ENCODE results near the gene SRM.
"Not testable (repeated sequence)": the region's sequence is repeated elsewhere in the genome, so short reads cannot be mapped to it uniquely, and the experiment has no call there.

Gene SRM

DNA sequence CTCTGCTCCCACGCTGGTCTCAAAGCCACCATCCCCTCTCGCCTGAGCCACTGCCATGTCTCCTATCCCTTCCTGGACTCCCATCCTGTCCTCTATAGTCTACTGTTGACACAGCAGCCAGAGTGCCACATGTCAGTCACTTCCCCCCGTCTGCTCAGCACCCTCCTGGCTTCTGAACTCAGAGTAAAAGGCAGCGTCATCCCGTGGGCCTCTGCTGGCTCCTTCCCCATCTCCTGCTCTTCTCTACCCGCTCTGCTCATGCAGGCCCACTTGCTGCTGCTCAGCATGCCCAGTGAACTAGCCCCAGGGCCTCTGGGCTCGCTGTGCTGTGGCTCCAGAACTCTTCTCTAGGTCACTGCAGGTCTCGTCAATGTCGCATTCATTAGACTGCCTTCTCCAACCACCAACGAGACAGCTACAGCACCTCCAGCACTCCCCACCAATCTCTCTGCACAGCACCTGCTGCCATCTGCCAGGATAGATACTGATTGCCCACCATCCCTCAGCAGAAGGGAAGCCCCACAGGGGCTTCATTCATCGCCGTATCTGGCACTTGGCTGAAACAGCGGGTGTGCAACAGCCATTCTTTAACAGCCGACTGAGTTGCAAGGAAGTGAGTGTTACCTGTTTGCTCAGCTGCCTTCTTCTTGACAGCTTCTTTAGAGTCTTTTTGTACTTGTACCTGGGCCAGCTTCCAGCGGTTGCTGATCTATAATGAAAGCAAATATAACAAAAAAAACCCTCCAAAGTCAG lies 11.8 kb upstream of the SRM start:
- TF ChIP-seq, protein P1, sequence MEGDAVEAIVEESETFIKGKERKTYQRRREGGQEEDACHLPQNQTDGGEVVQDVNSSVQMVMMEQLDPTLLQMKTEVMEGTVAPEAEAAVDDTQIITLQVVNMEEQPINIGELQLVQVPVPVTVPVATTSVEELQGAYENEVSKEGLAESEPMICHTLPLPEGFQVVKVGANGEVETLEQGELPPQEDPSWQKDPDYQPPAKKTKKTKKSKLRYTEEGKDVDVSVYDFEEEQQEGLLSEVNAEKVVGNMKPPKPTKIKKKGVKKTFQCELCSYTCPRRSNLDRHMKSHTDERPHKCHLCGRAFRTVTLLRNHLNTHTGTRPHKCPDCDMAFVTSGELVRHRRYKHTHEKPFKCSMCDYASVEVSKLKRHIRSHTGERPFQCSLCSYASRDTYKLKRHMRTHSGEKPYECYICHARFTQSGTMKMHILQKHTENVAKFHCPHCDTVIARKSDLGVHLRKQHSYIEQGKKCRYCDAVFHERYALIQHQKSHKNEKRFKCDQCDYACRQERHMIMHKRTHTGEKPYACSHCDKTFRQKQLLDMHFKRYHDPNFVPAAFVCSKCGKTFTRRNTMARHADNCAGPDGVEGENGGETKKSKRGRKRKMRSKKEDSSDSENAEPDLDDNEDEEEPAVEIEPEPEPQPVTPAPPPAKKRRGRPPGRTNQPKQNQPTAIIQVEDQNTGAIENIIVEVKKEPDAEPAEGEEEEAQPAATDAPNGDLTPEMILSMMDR (IDR thresholded peaks at IDR 0.05; ENCODE audit: low read length, missing control alignments), result no peak
- H3K4me3 ChIP-seq (replicated peaks; ENCODE audit: low read depth, low read length), result no peak overlapping the region
- DNase-seq (ENCODE audit: low read depth), result no peak

- TF ChIP-seq, protein P1 (IDR thresholded peaks at IDR 0.05; ENCODE audit: low read length, missing control alignments), result no peak
- no peak for DNase-seq (ENCODE audit: low read depth)
- no peak overlapping the region for H3K4me3 ChIP-seq (replicated peaks; ENCODE audit: low read depth, low read length)
Observed at GRCh38 chr1:11070876-11071275, 11.1 kb upstream of the SRM start.

DNA sequence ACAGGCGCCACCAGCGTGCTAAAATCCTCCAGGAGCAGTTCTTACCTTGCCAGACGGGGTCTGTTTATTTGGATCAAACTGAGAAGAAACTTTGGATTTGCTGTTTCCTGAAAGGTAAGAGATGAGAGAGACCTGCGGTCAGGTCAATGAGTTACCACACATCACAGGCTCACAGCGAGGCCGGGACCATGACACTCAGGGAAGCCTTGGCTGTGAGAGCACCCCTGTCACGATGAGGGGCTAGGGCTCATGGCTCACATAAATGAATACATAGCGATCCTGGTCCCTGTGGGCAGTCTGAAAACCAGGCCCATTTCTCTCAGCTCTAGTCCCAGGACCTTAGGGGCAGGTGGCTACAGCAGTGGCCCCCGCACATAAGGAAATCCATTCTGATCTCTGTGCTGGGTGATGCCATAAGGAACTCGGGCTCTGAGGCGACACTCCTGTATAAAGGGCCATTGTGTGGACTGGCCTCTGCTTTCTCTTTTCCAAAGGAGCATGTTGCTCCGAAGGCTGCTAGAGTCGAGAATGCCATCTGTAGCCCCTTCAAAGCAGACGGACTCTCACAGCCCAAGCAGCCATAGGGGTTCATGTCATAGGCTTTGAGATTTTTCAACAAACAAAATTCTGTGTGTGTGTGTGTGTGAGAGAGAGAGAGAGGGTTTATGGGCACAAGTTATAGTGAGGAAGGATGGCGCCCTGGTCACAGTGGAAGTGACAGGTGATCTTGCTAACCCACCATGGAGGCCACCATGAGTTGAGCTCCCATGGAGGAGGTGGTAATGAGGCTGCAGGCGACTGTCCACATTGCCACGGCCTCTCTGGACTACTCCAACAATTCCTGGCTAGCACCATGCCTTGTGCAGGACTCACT lies 9.0 kb upstream of the SRM start:
- no peak for DNase-seq (ENCODE audit: low read depth)
- TF ChIP-seq, protein P1 (IDR thresholded peaks at IDR 0.05; ENCODE audit: low read length, missing control alignments), result no peak
- no peak overlapping the region for H3K4me3 ChIP-seq (replicated peaks; ENCODE audit: low read depth, low read length)

- TF ChIP-seq, protein P1 (IDR thresholded peaks at IDR 0.05; ENCODE audit: low read length, missing control alignments), result no peak
- no peak for DNase-seq (ENCODE audit: low read depth)
- H3K4me3 ChIP-seq (replicated peaks; ENCODE audit: low read depth, low read length), result no peak overlapping the region
Observed at GRCh38 chr1:11067716-11068599, 8.1 kb upstream of the SRM start.

- no peak for DNase-seq (ENCODE audit: low read depth)
- TF ChIP-seq, protein P1 (IDR thresholded peaks at IDR 0.05; ENCODE audit: low read length, missing control alignments), result no peak
- no peak overlapping the region for H3K4me3 ChIP-seq (replicated peaks; ENCODE audit: low read depth, low read length)
Observed at GRCh38 chr1:11065796-11066195, 6.0 kb upstream of the SRM start.

GRCh38 chr1:11064942-11065341 lies 5.1 kb upstream of the SRM start:
- DNase-seq (ENCODE audit: low read depth), result no peak
- H3K4me3 ChIP-seq (replicated peaks; ENCODE audit: low read depth, low read length), result no peak overlapping the region
- TF ChIP-seq, protein P1 (IDR thresholded peaks at IDR 0.05; ENCODE audit: low read length, missing control alignments), result no peak

DNA sequence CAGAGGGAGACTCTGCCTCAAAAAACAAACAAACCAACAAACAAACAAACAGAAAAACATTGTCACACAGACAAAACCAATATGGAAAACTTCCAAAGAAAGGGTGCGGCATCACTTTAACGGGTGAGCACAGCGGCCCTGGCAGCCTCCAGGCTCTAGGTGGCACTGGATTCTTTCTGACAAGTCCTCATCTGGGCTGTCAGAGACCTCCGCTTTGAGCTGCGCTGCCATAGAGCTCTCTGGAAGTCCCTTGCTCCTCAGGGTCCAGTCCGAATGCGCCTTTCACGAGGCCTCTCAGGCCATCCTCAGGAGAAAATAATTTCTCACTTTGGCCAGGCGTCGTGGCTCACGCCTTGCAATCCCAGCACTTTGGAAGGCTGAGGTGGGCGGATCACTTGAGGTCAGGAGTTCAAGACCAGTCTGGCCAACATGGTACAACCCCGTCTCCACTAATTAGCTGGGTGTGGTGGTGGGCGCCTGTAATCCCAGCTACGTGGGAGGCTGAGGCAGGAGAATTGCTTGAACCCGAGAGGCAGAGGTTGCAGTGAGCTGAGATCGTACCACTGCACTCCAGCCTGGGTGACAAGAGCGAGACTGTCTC lies 4.2 kb upstream of the SRM start:
- not testable (repeated sequence) for DNase-seq (ENCODE audit: low read depth); H3K4me3 ChIP-seq (replicated peaks; ENCODE audit: low read depth, low read length)
